Measurements from ENCODE around the gene CACNA1H.
"Not testable (repeated sequence)": the region's sequence is repeated elsewhere in the genome, so short reads cannot be mapped to it uniquely, and the experiment has no call there.

Gene CACNA1H

DNA sequence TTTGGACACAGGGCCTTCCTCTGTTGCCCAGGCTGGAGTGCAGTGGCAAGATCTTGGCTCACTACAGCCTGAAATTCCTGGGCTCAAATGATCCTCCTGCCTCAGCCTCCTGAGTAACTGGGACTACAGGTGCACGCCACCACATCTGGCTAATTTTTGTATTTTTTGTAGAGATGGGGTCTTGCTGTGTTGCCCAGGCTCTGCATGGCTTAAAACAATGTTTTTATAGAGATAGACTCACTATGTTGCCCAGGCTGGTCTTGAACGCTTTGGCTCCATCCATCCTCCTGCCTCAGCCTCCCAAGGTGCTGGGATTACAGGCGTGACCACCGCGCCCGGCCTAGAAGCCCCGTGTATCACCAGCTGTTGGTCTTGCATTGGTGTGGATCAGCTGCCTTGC, 116.5 kb downstream of the CACNA1H start:
- not testable (repeated sequence) for DNase-seq (ENCODE audit: low spot score)

DNA sequence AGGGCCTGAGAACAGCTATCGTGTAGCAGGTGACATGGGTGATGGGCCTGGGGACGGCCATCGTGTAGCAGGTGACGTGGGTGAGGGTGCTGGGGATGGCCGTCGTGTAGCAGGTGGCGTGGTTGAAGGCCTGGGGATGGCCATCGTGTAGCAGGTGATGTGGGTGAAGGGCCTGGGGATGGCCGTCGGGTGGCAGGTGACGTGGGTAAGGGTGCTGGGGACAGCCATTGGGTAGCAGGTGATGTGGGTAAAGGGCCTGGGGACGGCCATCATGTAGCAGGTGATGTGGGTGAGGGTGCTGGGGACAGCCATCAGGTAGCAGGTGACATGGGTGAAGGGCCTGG, 118.4 kb downstream of the CACNA1H start:
- no peak for DNase-seq (ENCODE audit: low spot score)

All from germinal center (tissue), 1 donor.